Neural cell (in vitro differentiated cells): ENCODE measurements around the gene RGS3. TPM values are rescaled to one million over a fixed set of nuclear protein-coding genes. Genes with fewer than 3 reads are reported as not detected.

ENCODE experiments used
- H2AFZ ChIP-seq: fragments of 200-600, 300-800 bp; sonication (generic), shearing (Covaris generic); 2 replicates; pipeline ENCODE4 v1.6.0; 2014; ENCODE audit warnings: low read depth, mild to moderate bottlenecking, antibody characterized with exemption, low read length, moderate library complexity
- H3F3A ChIP-seq: fragments of 200-600 bp; shearing (Covaris generic); 2 replicates; pipeline ENCODE4 v1.6.1; 2016; ENCODE audit warnings: mild to moderate bottlenecking, moderate library complexity, mixed read lengths, antibody characterized with exemption, low read length; ENCODE audit not compliant: insufficient read depth, poor library complexity, severe bottlenecking
- H3K27ac ChIP-seq: fragments of 200-600, 300-800 bp; sonication (generic), shearing (Covaris generic); 2 replicates; pipeline ENCODE4 v1.5.1; 2014; ENCODE audit warnings: mild to moderate bottlenecking, low read length, moderate library complexity
- H3K27me3 ChIP-seq: fragments of 300-800, 200-600 bp; sonication (generic), shearing (Covaris generic); 2 replicates; pipeline ENCODE4 v1.6.0; 2014; ENCODE audit warnings: mild to moderate bottlenecking, low read depth, low read length, moderate library complexity; ENCODE audit not compliant: insufficient read depth
- H3K36me3 ChIP-seq: fragments of 300-800, 200-600 bp; sonication (generic), shearing (Covaris generic); 2 replicates; pipeline ENCODE4 v1.5.1; 2014; ENCODE audit warnings: mild to moderate bottlenecking, antibody characterized with exemption, low read length, moderate library complexity; ENCODE audit not compliant: insufficient read depth
- H3K4me2 ChIP-seq: fragments of 300-800, 200-600 bp; sonication (generic), shearing (Covaris generic); 2 replicates; pipeline ENCODE4 v1.6.0; 2014; ENCODE audit warnings: mild to moderate bottlenecking, low read length
- H3K4me3 ChIP-seq: fragments of 300-800, 200-600 bp; sonication (generic), shearing (Covaris generic); 2 replicates; pipeline ENCODE4 v1.5.1; 2014; ENCODE audit warnings: mild to moderate bottlenecking, low read length, moderate library complexity
- H3K79me2 ChIP-seq: fragments of 200-600 bp; shearing (Covaris generic); replicated peaks from 2 replicates; pipeline ENCODE4 v1.6.0; 2014; ENCODE audit warnings: mild to moderate bottlenecking, low read length, moderate library complexity; ENCODE audit not compliant: insufficient read depth
- H3K9ac ChIP-seq: fragments of 300-800, 200-600 bp; sonication (generic), shearing (Covaris generic); 2 replicates; pipeline ENCODE4 v1.6.1; 2016; ENCODE audit warnings: mild to moderate bottlenecking, low read length, mixed read lengths
- H3K9me2 ChIP-seq: fragments of 200-600 bp; shearing (Covaris generic); 2 replicates; pipeline ENCODE4 v1.6.1; 2016; ENCODE audit warnings: mild to moderate bottlenecking, low read length, mixed read lengths; ENCODE audit not compliant: insufficient read depth
- H3K9me3 ChIP-seq: fragments of 200-600, 300-800 bp; sonication (generic), shearing (Covaris generic); 2 replicates; pipeline ENCODE4 v1.6.1; 2016; ENCODE audit warnings: mild to moderate bottlenecking, mixed run types, low read length, moderate library complexity, mixed read lengths
- H4K20me1 ChIP-seq: fragments of 200-600 bp; shearing (Covaris generic); 2 replicates; pipeline ENCODE4 v1.6.1; 2016; ENCODE audit warnings: mild to moderate bottlenecking, mixed run types; ENCODE audit not compliant: insufficient read depth
- EP300 ChIP-seq: fragments of 450-650 bp; conservative IDR thresholded peaks from 2 replicates; pipeline ENCODE4 v1.6.1; 2014; ENCODE audit warnings: antibody characterized with exemption, mild to moderate bottlenecking, moderate library complexity; ENCODE audit not compliant: poor library complexity, severe bottlenecking
- EZH2 ChIP-seq: fragments of 200-600, 300-800 bp; shearing (Covaris generic), sonication (generic); IDR thresholded peaks from 2 replicates; pipeline ENCODE4 v1.6.1; 2014; ENCODE audit warnings: antibody characterized with exemption, low read length, borderline replicate concordance, mild to moderate bottlenecking; ENCODE audit not compliant: insufficient read depth, poor library complexity, severe bottlenecking
- MXI1 ChIP-seq: fragments of 450-650 bp; conservative IDR thresholded peaks from 2 replicates; pipeline ENCODE4 v1.6.1; 2014; ENCODE audit warnings: antibody characterized with exemption, mild to moderate bottlenecking; ENCODE audit not compliant: poor library complexity, severe bottlenecking
- POLR2AphosphoS5 ChIP-seq: IDR thresholded peaks from 2 replicates; pipeline ENCODE4 v1.6.1; 2012
- RAD21 ChIP-seq: fragments of 450-650 bp; conservative IDR thresholded peaks from 2 replicates; pipeline ENCODE4 v1.6.1; 2014; ENCODE audit warnings: antibody characterized with exemption, mild to moderate bottlenecking, moderate library complexity
- SMC3 ChIP-seq: fragments of 450-650 bp; conservative IDR thresholded peaks from 2 replicates; pipeline ENCODE4 v1.6.1; 2014; ENCODE audit warnings: antibody characterized with exemption, mild to moderate bottlenecking, moderate library complexity; ENCODE audit not compliant: poor library complexity
- TAF1 ChIP-seq: IDR thresholded peaks from 2 replicates; pipeline ENCODE4 v1.6.1; 2012; ENCODE audit warnings: low read depth
- polyA plus RNA-seq: library from polyadenylated mRNA; depleted of rRNA; stranded (reverse); fragments of >200 nt; gene quantifications from 2 replicates; pipeline ENCODE4 v1.2.3, GENCODE V29; 2014
- TF ChIP-seq, protein P1 (sequence below): IDR thresholded peaks from 2 replicates; pipeline ENCODE4 v1.6.1; 2012; ENCODE audit warnings: borderline replicate concordance
- TF ChIP-seq, protein P2 (sequence below): fragments of 450-650 bp; IDR thresholded peaks from 2 replicates; pipeline ENCODE4 v1.5.1; 2014; ENCODE audit warnings: antibody characterized with exemption, mild to moderate bottlenecking, moderate library complexity; ENCODE audit not compliant: poor library complexity, severe bottlenecking

The RGS3 gene
- polyA plus RNA-seq, 1 donor from 2014 or later, result 25.3 TPM

DNA sequence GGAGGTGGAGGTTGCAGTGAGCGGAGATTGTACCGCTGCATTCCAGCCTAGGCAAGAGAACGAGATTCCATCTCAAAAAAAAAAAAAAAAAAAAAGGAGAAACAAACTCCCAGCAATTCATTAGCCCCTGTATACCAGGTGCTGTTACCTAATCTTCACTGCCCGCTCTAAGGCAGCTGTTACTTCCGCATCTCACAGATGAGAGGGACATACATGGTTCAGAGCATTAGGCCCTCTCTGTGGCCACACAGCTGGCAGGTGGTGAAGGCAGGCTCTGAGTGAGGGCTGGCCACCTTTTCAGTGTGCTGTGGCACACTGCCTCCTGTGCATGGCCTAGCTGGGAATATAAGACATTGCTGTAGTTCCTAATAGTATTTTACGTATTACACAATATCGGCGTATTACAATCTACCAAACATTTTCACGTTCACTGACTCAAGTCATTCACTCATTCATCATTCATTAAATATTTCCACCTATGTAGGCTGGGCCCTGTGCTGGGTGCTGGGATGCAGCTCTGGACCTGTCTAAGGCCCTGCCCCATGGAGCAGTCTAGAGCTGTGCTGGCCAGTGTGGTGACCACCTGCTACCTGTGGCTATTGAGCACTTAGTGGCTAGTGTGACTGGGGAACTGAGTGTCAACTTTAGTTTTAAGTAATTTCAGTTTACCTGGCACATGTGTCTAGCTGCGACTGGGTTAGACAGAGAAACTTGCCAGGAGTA is 35.8 kb downstream of the RGS3 start:
- Histone ChIP-seq H3K4me3 (no peak overlapping the region), H3K27ac (no peak overlapping the region), H3K79me2 (no peaks in the 10 kb centered on the region), H3K36me3 (no peaks in the 10 kb centered on the region), H2AFZ (no peak overlapping the region), H3K9me3 (no peaks in the 10 kb centered on the region), H3K4me2 (no peak overlapping the region), H4K20me1 (no peaks in the 10 kb centered on the region), H3F3A (no peaks in the 10 kb centered on the region), H3K9ac (no peak overlapping the region), H3K9me2 (no peaks in the 10 kb centered on the region), H3K27me3 (no peaks in the 10 kb centered on the region)
- TF ChIP-seq TAF1 (no peak), RAD21 (no peak), SMC3 (no peak), MXI1 (no peak), POLR2AphosphoS5 (no peak), EZH2 (no peak), EP300 (no peak)
- TF ChIP-seq, protein P1, sequence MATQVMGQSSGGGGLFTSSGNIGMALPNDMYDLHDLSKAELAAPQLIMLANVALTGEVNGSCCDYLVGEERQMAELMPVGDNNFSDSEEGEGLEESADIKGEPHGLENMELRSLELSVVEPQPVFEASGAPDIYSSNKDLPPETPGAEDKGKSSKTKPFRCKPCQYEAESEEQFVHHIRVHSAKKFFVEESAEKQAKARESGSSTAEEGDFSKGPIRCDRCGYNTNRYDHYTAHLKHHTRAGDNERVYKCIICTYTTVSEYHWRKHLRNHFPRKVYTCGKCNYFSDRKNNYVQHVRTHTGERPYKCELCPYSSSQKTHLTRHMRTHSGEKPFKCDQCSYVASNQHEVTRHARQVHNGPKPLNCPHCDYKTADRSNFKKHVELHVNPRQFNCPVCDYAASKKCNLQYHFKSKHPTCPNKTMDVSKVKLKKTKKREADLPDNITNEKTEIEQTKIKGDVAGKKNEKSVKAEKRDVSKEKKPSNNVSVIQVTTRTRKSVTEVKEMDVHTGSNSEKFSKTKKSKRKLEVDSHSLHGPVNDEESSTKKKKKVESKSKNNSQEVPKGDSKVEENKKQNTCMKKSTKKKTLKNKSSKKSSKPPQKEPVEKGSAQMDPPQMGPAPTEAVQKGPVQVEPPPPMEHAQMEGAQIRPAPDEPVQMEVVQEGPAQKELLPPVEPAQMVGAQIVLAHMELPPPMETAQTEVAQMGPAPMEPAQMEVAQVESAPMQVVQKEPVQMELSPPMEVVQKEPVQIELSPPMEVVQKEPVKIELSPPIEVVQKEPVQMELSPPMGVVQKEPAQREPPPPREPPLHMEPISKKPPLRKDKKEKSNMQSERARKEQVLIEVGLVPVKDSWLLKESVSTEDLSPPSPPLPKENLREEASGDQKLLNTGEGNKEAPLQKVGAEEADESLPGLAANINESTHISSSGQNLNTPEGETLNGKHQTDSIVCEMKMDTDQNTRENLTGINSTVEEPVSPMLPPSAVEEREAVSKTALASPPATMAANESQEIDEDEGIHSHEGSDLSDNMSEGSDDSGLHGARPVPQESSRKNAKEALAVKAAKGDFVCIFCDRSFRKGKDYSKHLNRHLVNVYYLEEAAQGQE, result no peak
- TF ChIP-seq, protein P2, sequence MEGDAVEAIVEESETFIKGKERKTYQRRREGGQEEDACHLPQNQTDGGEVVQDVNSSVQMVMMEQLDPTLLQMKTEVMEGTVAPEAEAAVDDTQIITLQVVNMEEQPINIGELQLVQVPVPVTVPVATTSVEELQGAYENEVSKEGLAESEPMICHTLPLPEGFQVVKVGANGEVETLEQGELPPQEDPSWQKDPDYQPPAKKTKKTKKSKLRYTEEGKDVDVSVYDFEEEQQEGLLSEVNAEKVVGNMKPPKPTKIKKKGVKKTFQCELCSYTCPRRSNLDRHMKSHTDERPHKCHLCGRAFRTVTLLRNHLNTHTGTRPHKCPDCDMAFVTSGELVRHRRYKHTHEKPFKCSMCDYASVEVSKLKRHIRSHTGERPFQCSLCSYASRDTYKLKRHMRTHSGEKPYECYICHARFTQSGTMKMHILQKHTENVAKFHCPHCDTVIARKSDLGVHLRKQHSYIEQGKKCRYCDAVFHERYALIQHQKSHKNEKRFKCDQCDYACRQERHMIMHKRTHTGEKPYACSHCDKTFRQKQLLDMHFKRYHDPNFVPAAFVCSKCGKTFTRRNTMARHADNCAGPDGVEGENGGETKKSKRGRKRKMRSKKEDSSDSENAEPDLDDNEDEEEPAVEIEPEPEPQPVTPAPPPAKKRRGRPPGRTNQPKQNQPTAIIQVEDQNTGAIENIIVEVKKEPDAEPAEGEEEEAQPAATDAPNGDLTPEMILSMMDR, result no peak

DNA sequence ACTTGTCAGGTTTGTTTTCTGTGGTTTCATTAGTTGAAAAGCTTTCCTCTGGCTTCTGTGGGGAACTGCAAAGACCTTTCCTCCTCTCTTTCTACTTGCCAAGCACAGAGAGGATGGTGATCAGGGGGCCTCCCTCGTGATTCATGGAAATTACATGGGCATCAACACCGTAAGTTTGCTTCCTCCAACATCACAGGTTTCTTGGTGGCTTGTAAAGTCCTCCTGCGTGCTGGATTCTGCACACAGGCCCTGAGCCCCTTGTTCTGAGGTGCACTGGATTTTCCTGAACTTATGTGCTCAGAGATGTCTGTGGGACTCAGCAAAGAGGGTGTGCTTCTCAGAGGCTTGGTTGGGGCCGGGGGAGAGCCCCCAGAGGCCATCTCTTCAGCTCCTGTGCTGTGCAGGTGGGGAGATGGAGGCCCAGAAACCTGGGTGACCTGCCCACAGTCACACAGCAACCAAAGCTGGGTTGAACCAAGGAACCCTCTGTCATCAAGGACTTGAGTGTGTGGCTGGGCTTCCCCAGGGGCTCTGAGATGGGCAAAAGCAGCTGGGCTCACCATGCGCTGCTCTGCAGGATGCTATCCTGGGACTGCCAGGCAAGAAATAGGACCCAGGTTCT is 36.5 kb downstream of the RGS3 start:
- Histone ChIP-seq H4K20me1 (no peaks in the 10 kb centered on the region), H3K27me3 (no peaks in the 10 kb centered on the region), H3K36me3 (no peaks in the 10 kb centered on the region), H3F3A (no peaks in the 10 kb centered on the region), H2AFZ (no peak overlapping the region), H3K9me2 (no peaks in the 10 kb centered on the region), H3K9me3 (no peaks in the 10 kb centered on the region), H3K4me3 (no peak overlapping the region), H3K9ac (no peak overlapping the region), H3K4me2 (no peak overlapping the region), H3K27ac (no peak overlapping the region), H3K79me2 (no peaks in the 10 kb centered on the region)
- TF ChIP-seq MXI1 (no peak), TAF1 (no peak), EP300 (no peak), POLR2AphosphoS5 (no peak), EZH2 (no peak), SMC3 (no peak), RAD21 (no peak)
- TF ChIP-seq, protein P2, result no peak
- TF ChIP-seq, protein P1, result no peak
